NCI-H1930 (cell line): ENCODE data around the gene KLHDC7B.

Source experiments
- DNase-seq, 2 experiments: peaks; one replicate each; lab custom pipeline; 2025; lab: John Stamatoyannopoulos, UW

The KLHDC7B gene

GRCh38 chr22:50548040-50548920 lies 2.6 kb downstream of the KLHDC7B start:
- no peak for DNase-seq

- DNase-seq = no peak
Observed at GRCh38 chr22:50548921-50549790, 3.5 kb downstream of the KLHDC7B start.

- no peak for DNase-seq
Observed at GRCh38 chr22:50550395-50550794, 4.7 kb downstream of the KLHDC7B start.

- DNase-seq = no peak
Observed at GRCh38 chr22:50551160-50551752, 5.6 kb downstream of the KLHDC7B start.

GRCh38 chr22:50553310-50553709 lies 7.6 kb downstream of the KLHDC7B start:
- no peak for DNase-seq

GRCh38 chr22:50556703-50557102 lies 11.0 kb downstream of the KLHDC7B start:
- no peak for DNase-seq

- no peak for DNase-seq
Observed at GRCh38 chr22:50560034-50560433, 14.3 kb downstream of the KLHDC7B start.

GRCh38 chr22:50561401-50562358 lies 16.0 kb downstream of the KLHDC7B start:
- DNase-seq = no peak

GRCh38 chr22:50562523-50563412 lies 17.1 kb downstream of the KLHDC7B start, which contains the start of gene SYCE3:
SYCE3 (minus strand) TSS chr22:50562919; CDS start chr22:50556405, 6,514 bp downstream.
- peak; percentile 95 to 97 for DNase-seq

GRCh38 chr22:50563413-50564160 lies 17.9 kb downstream of the KLHDC7B start:
- DNase-seq = no peak

- no peak for DNase-seq
Observed at GRCh38 chr22:50564289-50564688, 18.6 kb downstream of the KLHDC7B start.

- no peak for DNase-seq
Observed at GRCh38 chr22:50567721-50568252, 22.1 kb downstream of the KLHDC7B start.

GRCh38 chr22:50568626-50569025 lies 22.9 kb downstream of the KLHDC7B start:
- DNase-seq = no peak

- DNase-seq = no peak
Observed at GRCh38 chr22:50569041-50569459, 23.4 kb downstream of the KLHDC7B start.

- DNase-seq = no peak
Observed at GRCh38 chr22:50569896-50570535, 24.3 kb downstream of the KLHDC7B start.

- no peak for DNase-seq
Observed at GRCh38 chr22:50570861-50571260, 25.2 kb downstream of the KLHDC7B start.

GRCh38 chr22:50571264-50572175 lies 25.8 kb downstream of the KLHDC7B start:
- no peak for DNase-seq
